Measurements from ENCODE around the gene ATP13A5.

The ATP13A5 gene, protein sequence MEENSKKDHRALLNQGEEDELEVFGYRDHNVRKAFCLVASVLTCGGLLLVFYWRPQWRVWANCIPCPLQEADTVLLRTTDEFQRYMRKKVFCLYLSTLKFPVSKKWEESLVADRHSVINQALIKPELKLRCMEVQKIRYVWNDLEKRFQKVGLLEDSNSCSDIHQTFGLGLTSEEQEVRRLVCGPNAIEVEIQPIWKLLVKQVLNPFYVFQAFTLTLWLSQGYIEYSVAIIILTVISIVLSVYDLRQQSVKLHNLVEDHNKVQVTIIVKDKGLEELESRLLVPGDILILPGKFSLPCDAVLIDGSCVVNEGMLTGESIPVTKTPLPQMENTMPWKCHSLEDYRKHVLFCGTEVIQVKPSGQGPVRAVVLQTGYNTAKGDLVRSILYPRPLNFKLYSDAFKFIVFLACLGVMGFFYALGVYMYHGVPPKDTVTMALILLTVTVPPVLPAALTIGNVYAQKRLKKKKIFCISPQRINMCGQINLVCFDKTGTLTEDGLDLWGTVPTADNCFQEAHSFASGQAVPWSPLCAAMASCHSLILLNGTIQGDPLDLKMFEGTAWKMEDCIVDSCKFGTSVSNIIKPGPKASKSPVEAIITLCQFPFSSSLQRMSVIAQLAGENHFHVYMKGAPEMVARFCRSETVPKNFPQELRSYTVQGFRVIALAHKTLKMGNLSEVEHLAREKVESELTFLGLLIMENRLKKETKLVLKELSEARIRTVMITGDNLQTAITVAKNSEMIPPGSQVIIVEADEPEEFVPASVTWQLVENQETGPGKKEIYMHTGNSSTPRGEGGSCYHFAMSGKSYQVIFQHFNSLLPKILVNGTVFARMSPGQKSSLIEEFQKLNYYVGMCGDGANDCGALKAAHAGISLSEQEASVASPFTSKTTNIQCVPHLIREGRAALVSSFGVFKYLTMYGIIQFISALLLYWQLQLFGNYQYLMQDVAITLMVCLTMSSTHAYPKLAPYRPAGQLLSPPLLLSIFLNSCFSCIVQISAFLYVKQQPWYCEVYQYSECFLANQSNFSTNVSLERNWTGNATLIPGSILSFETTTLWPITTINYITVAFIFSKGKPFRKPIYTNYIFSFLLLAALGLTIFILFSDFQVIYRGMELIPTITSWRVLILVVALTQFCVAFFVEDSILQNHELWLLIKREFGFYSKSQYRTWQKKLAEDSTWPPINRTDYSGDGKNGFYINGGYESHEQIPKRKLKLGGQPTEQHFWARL

DNA sequence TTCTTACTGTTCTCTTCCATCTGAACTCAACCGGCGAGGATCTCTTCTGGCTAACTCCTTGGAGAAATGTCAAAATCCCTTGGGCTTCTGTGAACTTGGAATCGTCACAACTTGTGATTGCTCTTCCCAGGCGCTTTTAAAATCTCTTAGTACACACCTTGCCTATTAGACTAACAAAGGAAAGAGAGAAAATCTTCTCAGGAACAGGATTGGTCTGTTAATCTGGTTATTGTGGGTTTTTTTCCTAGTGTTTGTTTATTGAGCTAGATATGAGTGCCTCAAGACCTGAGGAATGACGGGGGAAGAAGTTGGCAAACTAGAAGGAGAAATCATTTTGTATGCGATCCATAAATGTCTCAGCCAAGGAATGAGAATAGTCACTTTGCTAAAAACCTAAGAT lies at the start of gene ATP13A5:
Gene ATP13A5, minus strand, starts transcription at position 48 of the 400 bp plus-strand sequence. Its CDS starts 28 bp downstream, at position 20.
- no peak for DNase-seq (ENCODE audit: low read depth)
- TF ChIP-seq, protein P1, sequence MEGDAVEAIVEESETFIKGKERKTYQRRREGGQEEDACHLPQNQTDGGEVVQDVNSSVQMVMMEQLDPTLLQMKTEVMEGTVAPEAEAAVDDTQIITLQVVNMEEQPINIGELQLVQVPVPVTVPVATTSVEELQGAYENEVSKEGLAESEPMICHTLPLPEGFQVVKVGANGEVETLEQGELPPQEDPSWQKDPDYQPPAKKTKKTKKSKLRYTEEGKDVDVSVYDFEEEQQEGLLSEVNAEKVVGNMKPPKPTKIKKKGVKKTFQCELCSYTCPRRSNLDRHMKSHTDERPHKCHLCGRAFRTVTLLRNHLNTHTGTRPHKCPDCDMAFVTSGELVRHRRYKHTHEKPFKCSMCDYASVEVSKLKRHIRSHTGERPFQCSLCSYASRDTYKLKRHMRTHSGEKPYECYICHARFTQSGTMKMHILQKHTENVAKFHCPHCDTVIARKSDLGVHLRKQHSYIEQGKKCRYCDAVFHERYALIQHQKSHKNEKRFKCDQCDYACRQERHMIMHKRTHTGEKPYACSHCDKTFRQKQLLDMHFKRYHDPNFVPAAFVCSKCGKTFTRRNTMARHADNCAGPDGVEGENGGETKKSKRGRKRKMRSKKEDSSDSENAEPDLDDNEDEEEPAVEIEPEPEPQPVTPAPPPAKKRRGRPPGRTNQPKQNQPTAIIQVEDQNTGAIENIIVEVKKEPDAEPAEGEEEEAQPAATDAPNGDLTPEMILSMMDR (IDR thresholded peaks at IDR 0.05; ENCODE audit: low read length, missing control alignments): no peak
- H3K4me3 ChIP-seq (replicated peaks; ENCODE audit: low read depth, low read length): no peak within 1 kb of the TSS

DNA sequence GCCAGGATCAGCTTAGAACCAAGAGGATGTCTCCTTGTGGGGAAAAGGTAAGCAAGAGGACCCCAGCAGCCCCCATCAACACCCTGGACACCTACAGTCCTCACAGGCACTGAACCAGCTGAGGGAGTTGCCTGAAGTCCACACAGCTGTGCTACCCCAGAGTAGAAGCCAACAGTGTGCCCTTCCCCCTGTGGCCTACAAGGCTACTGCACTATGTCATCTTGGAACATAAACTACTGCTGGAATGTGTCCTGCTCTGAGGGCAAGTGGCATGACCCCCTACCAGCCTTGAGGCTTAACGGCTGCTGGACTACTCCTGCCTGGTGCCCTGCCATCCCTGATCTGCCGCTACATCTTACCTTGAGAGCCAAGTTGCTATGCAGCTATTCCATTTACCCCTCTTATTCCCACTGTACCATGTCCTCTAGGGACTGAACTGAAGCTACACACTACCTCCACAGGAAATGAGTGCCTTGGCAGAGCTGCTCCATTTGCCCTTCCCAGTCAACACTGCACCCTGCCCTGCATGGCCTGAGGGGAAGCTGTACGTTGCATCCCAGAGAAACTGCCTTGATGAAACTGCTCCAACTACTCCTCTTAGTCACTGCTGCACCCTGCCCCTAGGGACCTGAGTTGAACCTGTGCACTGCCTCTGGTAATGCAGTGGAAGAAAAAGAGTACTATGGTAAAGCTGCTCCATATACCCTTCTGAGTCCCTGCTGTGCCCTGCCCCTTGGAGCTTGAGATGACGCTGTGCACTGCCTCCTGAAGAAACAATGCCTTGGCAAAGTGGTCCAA lies 40.2 kb upstream of the ATP13A5 start:
- no peak for DNase-seq (ENCODE audit: low read depth)
- no peak overlapping the region for H3K4me3 ChIP-seq (replicated peaks; ENCODE audit: low read depth, low read length)
- TF ChIP-seq, protein P1 (IDR thresholded peaks at IDR 0.05; ENCODE audit: low read length, missing control alignments): no peak

DNA sequence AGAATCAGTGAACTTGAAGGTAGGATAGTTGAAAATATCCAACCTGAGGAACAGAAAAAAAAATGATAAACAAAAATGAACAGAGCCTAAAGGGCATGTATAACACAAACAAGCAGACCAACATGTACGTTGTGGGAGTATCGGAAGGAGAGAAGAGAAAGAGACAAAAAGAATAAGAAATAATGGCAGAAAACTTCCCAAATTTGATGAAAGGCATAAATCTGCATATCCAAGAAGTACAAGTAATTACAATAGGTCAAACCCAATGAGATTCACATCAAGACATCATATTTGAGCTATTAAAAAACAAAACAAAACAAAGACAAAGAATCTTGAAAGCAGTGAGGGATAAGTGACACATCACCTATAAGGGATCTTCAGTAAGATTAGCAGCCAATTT lies 38.1 kb upstream of the ATP13A5 start:
- no peak overlapping the region for H3K4me3 ChIP-seq (replicated peaks; ENCODE audit: low read depth, low read length)
- TF ChIP-seq, protein P1 (IDR thresholded peaks at IDR 0.05; ENCODE audit: low read length, missing control alignments): no peak
- DNase-seq (ENCODE audit: low read depth): no peak

DNA sequence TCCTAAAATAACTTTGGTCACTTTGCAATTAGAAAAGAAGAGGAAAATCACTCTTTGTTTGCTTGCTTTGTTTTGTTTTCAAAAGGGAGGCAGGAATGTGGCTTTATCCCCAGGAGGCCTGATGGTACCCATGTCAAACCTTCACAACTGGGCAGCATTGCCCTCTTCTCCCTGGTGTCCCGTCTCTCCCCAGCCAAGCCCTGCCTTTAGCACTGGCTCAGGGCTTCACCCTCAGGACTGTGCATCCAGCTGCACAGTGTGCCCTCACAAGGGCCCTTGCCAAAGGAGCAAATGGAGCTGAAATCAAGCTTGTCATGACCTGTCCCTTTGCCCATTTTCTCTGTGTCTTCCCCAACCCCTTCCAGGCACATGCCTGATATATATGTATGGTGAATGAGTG lies 29.1 kb upstream of the ATP13A5 start:
- H3K4me3 ChIP-seq (replicated peaks; ENCODE audit: low read depth, low read length): no peak overlapping the region
- DNase-seq (ENCODE audit: low read depth): no peak
- TF ChIP-seq, protein P1 (IDR thresholded peaks at IDR 0.05; ENCODE audit: low read length, missing control alignments): no peak

DNA sequence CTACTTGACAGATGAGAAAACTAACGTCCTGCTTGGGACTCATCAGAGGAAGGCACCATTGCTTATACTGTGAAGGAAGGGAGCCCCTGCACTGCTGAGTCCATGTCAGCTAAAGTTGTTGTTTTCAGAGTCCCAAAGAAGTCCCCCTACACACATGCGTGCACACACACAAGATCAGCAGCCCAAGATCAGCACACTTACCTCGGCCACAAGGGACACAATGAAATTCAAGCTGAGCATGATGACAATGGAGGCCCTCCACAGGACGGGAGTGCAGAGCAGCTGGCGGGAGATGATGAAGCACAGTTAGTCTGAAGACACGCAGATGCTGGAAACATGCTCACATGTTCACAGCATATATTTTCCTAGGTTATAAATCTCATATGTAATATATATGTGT lies 28.6 kb upstream of the ATP13A5 start:
- no peak overlapping the region for H3K4me3 ChIP-seq (replicated peaks; ENCODE audit: low read depth, low read length)
- TF ChIP-seq, protein P1 (IDR thresholded peaks at IDR 0.05; ENCODE audit: low read length, missing control alignments): no peak

DNA sequence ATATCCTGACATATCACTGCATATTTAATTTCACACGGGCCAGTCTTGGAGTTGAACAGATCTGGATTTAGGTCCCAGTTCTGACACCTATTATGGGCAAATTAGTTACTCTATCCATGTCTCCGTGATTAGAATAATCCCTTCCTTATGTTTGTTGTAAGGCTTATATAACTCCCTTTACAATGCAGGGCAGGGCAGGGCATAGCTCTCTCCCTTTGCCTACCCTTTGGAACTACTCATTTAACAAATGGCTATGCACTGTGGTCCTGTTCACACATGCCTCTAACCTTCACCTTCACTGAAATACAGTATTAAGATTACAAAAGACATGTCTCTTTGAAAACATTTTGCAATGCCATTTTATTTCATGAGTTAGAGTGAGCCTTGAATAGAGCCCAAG lies 24.8 kb upstream of the ATP13A5 start:
- TF ChIP-seq, protein P1 (IDR thresholded peaks at IDR 0.05; ENCODE audit: low read length, missing control alignments): no peak
- no peak overlapping the region for H3K4me3 ChIP-seq (replicated peaks; ENCODE audit: low read depth, low read length)
- DNase-seq (ENCODE audit: low read depth): no peak

More for the DNA sequence above, 28.6 kb upstream of the ATP13A5 start:
- DNase-seq (ENCODE audit: low read depth): no peak
